ENCODE measurements around the gene GFRA1.

GRCh38 chr10:116201011-116201410 is 72.0 kb downstream of the GFRA1 start:
- TF ChIP-seq POLR2A (IDR thresholded peaks at IDR 0.05; ENCODE audit: control extremely low read depth in 1 of 2, low read depth in 2 of 2, low read length in 2 of 2) (no peak), CTCF (IDR thresholded peaks at IDR 0.05; ENCODE audit: control extremely low read depth in 1 of 3, insufficient read depth in 1 of 3, low read depth in 1 of 3, low read length in 3 of 3) (no peak), CBX5 (IDR thresholded peaks at IDR 0.05; ENCODE audit: low read depth, low read length) (no peak), POLR2AphosphoS5 (IDR thresholded peaks at IDR 0.05; ENCODE audit: low read depth, low read length) (no peak), TBP (IDR thresholded peaks at IDR 0.05; ENCODE audit: low read depth, low read length) (no peak), BCL11A (IDR thresholded peaks at IDR 0.05; ENCODE audit: low read depth in 2 of 2, low read length in 2 of 2) (no peak), SRF (IDR thresholded peaks at IDR 0.05; ENCODE audit: low read depth, low read length) (no peak), EZH2 (IDR thresholded peaks at IDR 0.05; ENCODE audit: low read depth, low read length, severe bottlenecking) (no peak)
